ENCODE results near the gene SREBF2. TPM values are rescaled to one million over a fixed set of nuclear protein-coding genes. Genes with fewer than 3 reads are reported as not detected.

The SREBF2 gene
- total and polyA plus RNA-seq, 8 donors = 12.2 to 159 (median 48.3) TPM

- Histone ChIP-seq H3K4me1 (no peaks in the 10 kb centered on the region), H3K27ac (no peak overlapping the region), H3K9me3 (no peaks in the 10 kb centered on the region), H3K4me3 (no peak overlapping the region), H3K27me3 (no peaks in the 10 kb centered on the region), H3K36me3 (peaks cover 2 to 59% (median 56%) of the 10 kb centered on the region in 4 donors)
- DNase-seq = no peak
- no peak for TF ChIP-seq POLR2A (IDR thresholded peaks at IDR 0.05)
- TF ChIP-seq CTCF (IDR thresholded peaks at IDR 0.05) = no peak
- no peak for TF ChIP-seq POLR2AphosphoS5 (IDR thresholded peaks at IDR 0.05)
- no peak for TF ChIP-seq EP300 (IDR thresholded peaks at IDR 0.05)
- WGBS, 5 donors = 86 to 97% (median 93%) methylated on average over 12 of the region's 12 CpGs
- intact Hi-C loops (cut with DNase I; ENCODE audit: low total_unique reads) = no loop called here
These were observed 22.9 kb upstream of the SREBF2 start for GRCh38 chr22:41810022-41810421.

GRCh38 chr22:41812805-41813545, 19.9 kb upstream of the SREBF2 start:
- Histone ChIP-seq H3K27ac (no peak overlapping the region), H3K27me3 (no peaks in the 10 kb centered on the region), H3K4me3 (no peak overlapping the region), H3K9me3 (no peaks in the 10 kb centered on the region), H3K4me1 (no peaks in the 10 kb centered on the region), H3K36me3 (peaks cover 2 to 79% (median 67%) of the 10 kb centered on the region in 4 donors)
- intact Hi-C loops (cut with DNase I; ENCODE audit: low total_unique reads) = no loop called here
- no peak for DNase-seq
- TF ChIP-seq CTCF (IDR thresholded peaks at IDR 0.05) = no peak
- TF ChIP-seq EP300 (IDR thresholded peaks at IDR 0.05) = no peak
- no peak for TF ChIP-seq POLR2A (IDR thresholded peaks at IDR 0.05)
- no peak for TF ChIP-seq POLR2AphosphoS5 (IDR thresholded peaks at IDR 0.05)
- WGBS, 5 donors = 92 to 98% (median 95%) methylated on average over 16 of the region's 16 CpGs

GRCh38 chr22:41813726-41814410, 19.0 kb upstream of the SREBF2 start:
- WGBS, 5 donors = 94 to 98% (median 97%) methylated on average over 7 to 9 of the region's 9 CpGs
- Histone ChIP-seq H3K36me3 (peaks cover 2 to 84% (median 66%) of the 10 kb centered on the region in 4 donors), H3K4me1 (no peaks in the 10 kb centered on the region), H3K9me3 (no peaks in the 10 kb centered on the region), H3K27me3 (no peaks in the 10 kb centered on the region), H3K27ac (no peak overlapping the region), H3K4me3 (no peak overlapping the region)
- DNase-seq = no peak
- TF ChIP-seq EP300 (IDR thresholded peaks at IDR 0.05) (no peak), CTCF (IDR thresholded peaks at IDR 0.05) (no peak), POLR2A (IDR thresholded peaks at IDR 0.05) (no peak), POLR2AphosphoS5 (IDR thresholded peaks at IDR 0.05) (no peak)
- intact Hi-C loops (cut with DNase I; ENCODE audit: low total_unique reads) = no loop called here

- WGBS, 5 donors = 88 to 96% (median 95%) methylated on average over 3 of the region's 3 CpGs
- no peak overlapping the region for H3K4me3 ChIP-seq
- no peak overlapping the region for H3K27ac ChIP-seq
- DNase-seq = no peak
- no peaks in the 10 kb centered on the region for H3K4me1 ChIP-seq
- intact Hi-C loops (cut with DNase I; ENCODE audit: low total_unique reads) = no loop called here
- peaks cover 2 to 80% (median 53%) of the 10 kb centered on the region in 4 donors for H3K36me3 ChIP-seq
- no peaks in the 10 kb centered on the region for H3K27me3 ChIP-seq
- no peak for TF ChIP-seq POLR2AphosphoS5 (IDR thresholded peaks at IDR 0.05)
- no peak for TF ChIP-seq CTCF (IDR thresholded peaks at IDR 0.05)
- TF ChIP-seq POLR2A (IDR thresholded peaks at IDR 0.05) = no peak
- TF ChIP-seq EP300 (IDR thresholded peaks at IDR 0.05) = no peak
- H3K9me3 ChIP-seq = no peaks in the 10 kb centered on the region
These were observed 17.2 kb upstream of the SREBF2 start for GRCh38 chr22:41815716-41816115.
